Ascending aorta (tissue), 2 donors: Measurements from ENCODE around the gene TRMT61A. TPM values are rescaled to one million over a fixed set of nuclear protein-coding genes. Genes with fewer than 3 reads are reported as not detected.

Experiments used
- DNase-seq, 2 donors: peaks; one replicate each; pipeline ENCODE4 v3.0.0-alpha.2; 2019; ENCODE audit warnings: low spot score in 2 of 2
- H3K27ac ChIP-seq, 2 donors: fragments of 200-600 bp; sonication (generic); one replicate each; pipeline ENCODE4 v1.5.1; 2016 to 2017; ENCODE audit warnings: mild to moderate bottlenecking in 1 of 2
- H3K27me3 ChIP-seq: fragments of 200-600 bp; sonication (generic); one replicate; pipeline ENCODE4 v1.5.1; 2017
- H3K36me3 ChIP-seq, 2 donors: fragments of 200-600 bp; sonication (generic); one replicate each; pipeline ENCODE4 v1.5.1; 2016
- H3K4me1 ChIP-seq, 2 donors: fragments of 200-600 bp; sonication (generic); one replicate each; pipeline ENCODE4 v1.5.1; 2016 to 2017; ENCODE audit warnings: mild to moderate bottlenecking in 1 of 2
- H3K4me3 ChIP-seq, 2 donors: fragments of 200-600 bp; sonication (generic); one replicate each; pipeline ENCODE4 v1.5.1; 2016 to 2017; ENCODE audit warnings: mild to moderate bottlenecking in 1 of 2
- H3K9me3 ChIP-seq, 2 donors: fragments of 200-600 bp; sonication (generic); one replicate each; pipeline ENCODE4 v1.5.1; 2016
- intact Hi-C: fragments of 100-400 bp; cut with DNase I; formaldehyde crosslinking; loops from one replicate; pipeline ENCODE4 v1.15.1; 2023
- total RNA-seq: library from RNA; depleted of rRNA; stranded (reverse); fragments of >200 nt; gene quantifications from one replicate; pipeline ENCODE4 v1.1.0, GENCODE V29; 2016
- TF ChIP-seq, protein P1 (sequence below), 3 experiments: fragments of 200-600 bp in 2 of 3; fragments of 450-650 bp in 1 of 3; sonication (generic) in 2 of 3; IDR thresholded peaks; one replicate each; pipeline ENCODE4 v1.5.1; 2016 to 2019; ENCODE audit warnings: antibody characterized with exemption in 3 of 3, mild to moderate bottlenecking in 1 of 3, moderate library complexity in 1 of 3

TRMT61A gene
- total RNA-seq, 1 donor from 2014 or later, result 31.2 TPM

DNA sequence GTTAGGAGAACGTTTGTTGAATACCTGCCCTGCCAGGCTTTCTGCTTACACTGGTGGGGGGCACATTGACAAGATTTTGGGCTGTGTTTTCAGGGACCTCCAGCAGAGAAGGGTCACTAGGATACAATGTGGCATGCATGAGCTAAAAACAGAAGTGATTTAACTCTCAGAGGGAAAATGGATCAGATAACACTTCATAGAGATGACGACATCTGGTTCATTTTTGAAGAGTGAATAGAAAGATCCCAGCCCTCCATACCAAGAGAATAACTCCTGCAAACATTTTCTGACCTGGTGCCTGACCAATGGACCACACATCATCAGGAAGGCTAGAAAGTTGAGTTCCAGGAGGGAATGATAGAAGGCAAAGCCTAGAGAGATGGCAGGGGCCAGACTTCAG is 40.0 kb upstream of the TRMT61A start:
- H3K27ac ChIP-seq, result no peak overlapping the region
- H3K27me3 ChIP-seq, result no peaks in the 10 kb centered on the region
- no peaks in the 10 kb centered on the region for H3K9me3 ChIP-seq
- peak in 1 of 2 donors; percentile 5 for DNase-seq
- peaks cover 8 to 35% of the 10 kb centered on the region in 2 donors for H3K36me3 ChIP-seq
- TF ChIP-seq, protein P1, sequence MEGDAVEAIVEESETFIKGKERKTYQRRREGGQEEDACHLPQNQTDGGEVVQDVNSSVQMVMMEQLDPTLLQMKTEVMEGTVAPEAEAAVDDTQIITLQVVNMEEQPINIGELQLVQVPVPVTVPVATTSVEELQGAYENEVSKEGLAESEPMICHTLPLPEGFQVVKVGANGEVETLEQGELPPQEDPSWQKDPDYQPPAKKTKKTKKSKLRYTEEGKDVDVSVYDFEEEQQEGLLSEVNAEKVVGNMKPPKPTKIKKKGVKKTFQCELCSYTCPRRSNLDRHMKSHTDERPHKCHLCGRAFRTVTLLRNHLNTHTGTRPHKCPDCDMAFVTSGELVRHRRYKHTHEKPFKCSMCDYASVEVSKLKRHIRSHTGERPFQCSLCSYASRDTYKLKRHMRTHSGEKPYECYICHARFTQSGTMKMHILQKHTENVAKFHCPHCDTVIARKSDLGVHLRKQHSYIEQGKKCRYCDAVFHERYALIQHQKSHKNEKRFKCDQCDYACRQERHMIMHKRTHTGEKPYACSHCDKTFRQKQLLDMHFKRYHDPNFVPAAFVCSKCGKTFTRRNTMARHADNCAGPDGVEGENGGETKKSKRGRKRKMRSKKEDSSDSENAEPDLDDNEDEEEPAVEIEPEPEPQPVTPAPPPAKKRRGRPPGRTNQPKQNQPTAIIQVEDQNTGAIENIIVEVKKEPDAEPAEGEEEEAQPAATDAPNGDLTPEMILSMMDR (IDR thresholded peaks at IDR 0.05), result no peak
- intact Hi-C loops, result no loop called here
- peaks cover 0 to 2% of the 10 kb centered on the region in 2 donors for H3K4me1 ChIP-seq
- no peak overlapping the region for H3K4me3 ChIP-seq

DNA sequence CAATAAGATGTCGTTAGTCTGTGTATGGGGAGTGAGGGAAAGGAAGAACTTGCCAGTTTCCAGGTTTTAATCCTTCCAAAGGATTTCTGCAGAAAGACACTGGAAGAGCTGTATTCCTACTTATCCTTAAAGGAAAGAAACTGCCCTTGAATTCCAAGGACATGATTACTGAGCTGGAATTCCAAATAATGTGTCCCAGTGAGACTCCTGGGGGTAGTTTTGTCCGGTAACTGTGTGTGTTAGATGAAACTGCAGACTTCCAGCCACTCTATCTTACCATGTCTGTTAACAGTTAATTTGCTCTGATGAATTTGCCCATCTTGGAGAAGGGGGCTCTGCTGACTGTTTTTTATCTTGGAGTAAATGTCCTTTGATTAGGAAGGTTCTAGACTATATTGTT is 39.4 kb upstream of the TRMT61A start:
- Histone ChIP-seq H3K4me1 (peaks cover 0 to 2% of the 10 kb centered on the region in 2 donors), H3K9me3 (no peaks in the 10 kb centered on the region), H3K27me3 (no peaks in the 10 kb centered on the region), H3K27ac (no peak overlapping the region), H3K36me3 (peaks cover 11 to 33% of the 10 kb centered on the region in 2 donors), H3K4me3 (no peak overlapping the region)
- TF ChIP-seq, protein P1 (IDR thresholded peaks at IDR 0.05), result no peak
- intact Hi-C loops, result no loop called here
- DNase-seq, result no peak

DNA sequence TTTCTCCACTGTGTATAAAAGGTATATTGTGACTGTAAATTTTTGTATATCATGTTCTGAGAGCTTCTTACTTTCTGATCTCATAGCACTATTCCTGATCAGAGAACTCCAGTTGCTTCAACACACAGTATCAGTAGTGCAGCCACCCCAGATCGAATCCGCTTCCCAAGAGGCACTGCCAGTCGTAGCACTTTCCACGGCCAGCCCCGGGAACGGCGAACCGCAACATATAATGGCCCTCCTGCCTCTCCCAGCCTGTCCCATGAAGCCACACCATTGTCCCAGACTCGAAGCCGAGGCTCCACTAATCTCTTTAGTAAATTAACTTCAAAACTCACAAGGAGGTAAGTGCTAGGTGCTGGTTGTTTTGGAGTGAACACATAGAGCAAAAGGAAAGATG is 37.3 kb upstream of the TRMT61A start:
- TF ChIP-seq, protein P1 (IDR thresholded peaks at IDR 0.05), result no peak
- peak in 1 of 2 donors; percentile 52 for DNase-seq
- Histone ChIP-seq H3K4me1 (peaks cover 0 to 2% of the 10 kb centered on the region in 2 donors), H3K27ac (peak overlapping the region; percentile 41 to 73), H3K4me3 (no peak overlapping the region), H3K9me3 (no peaks in the 10 kb centered on the region), H3K36me3 (peaks cover 24 to 44% of the 10 kb centered on the region in 2 donors), H3K27me3 (no peaks in the 10 kb centered on the region)
- intact Hi-C loops, result no loop called here

DNA sequence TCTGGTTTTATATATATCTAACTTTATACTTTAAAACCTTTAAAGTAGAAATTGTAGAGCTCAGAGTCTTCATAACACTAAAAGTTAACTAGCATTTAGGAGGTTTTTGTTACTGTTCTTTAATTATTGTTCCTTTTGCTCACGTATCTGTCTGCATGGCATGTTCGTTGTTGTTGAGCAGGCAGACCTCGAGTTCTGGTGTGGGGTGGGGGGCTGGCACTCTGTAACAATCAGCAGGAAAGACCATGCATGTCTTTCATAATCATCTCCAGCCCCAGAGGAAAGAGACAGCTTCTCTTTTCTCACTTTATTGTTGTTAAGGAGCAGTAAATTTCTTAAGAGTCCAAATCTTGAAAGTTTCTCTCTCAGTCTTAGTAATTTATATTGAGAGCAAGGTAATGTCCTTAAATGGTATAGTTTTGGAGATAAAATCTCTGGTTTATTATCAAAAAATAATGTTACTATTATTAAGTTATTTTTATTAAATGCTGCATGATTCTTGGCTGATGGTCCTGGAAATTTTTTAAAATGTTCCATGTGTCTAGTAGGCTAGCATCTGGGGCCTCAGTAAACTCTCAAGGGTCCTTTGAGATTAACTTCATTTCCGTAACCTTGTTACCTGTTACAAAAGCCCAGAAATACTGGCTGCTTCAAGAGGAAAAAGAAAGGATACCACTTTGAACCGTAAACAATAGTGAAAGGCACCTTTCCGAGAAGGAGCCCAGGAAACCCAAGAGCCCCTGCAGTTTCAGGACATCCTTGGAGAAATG is 36.7 kb upstream of the TRMT61A start:
- TF ChIP-seq, protein P1 (IDR thresholded peaks at IDR 0.05), result no peak
- Histone ChIP-seq H3K9me3 (no peaks in the 10 kb centered on the region), H3K27ac (peak overlapping the region; percentile 41 to 73), H3K4me3 (no peak overlapping the region), H3K36me3 (peaks cover 25 to 42% of the 10 kb centered on the region in 2 donors), H3K4me1 (peaks cover 0 to 2% of the 10 kb centered on the region in 2 donors), H3K27me3 (no peaks in the 10 kb centered on the region)
- peak in 1 of 2 donors; percentile 34 for DNase-seq
- intact Hi-C loops, result no loop called here

DNA sequence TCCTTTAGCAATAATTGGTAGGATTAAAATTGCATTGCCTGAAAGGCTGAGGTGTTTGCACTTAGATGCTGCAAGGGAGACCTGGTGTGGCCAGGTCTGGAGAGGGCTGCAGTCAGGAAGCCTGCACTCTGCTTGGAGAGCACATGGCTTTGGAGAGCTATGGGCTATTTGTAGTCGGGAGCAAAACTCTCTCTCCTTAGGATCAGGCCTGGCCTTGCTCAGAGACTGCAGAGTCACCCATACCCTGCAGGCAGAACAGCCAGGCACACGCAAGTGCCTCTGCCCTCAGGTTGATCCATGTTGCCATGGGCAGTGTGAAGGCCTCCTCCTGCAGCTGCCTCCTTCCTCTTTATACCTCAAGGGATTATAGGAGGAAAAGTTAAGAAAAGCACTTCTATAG is 33.1 kb upstream of the TRMT61A start:
- intact Hi-C loops, result no loop called here
- DNase-seq, result peak in 1 of 2 donors; percentile 34
- Histone ChIP-seq H3K27ac (no peak overlapping the region), H3K4me3 (no peak overlapping the region), H3K36me3 (peaks cover 22 to 33% of the 10 kb centered on the region in 2 donors), H3K4me1 (peaks cover 3 to 7% of the 10 kb centered on the region in 2 donors), H3K27me3 (no peaks in the 10 kb centered on the region), H3K9me3 (no peaks in the 10 kb centered on the region)
- TF ChIP-seq, protein P1 (IDR thresholded peaks at IDR 0.05), result no peak
